K562 (cell line): ENCODE measurements around the gene PSMD14. TPM values are rescaled to one million over a fixed set of nuclear protein-coding genes. Genes with fewer than 3 reads are reported as not detected.
A peak's percentile ranks its signal among the peaks of the same experiment; 100 is the strongest.

ENCODE experiments used
- ATAC-seq: fragments of 200-7000 bp; cut with Tn5 transposase; 3 replicates; pipeline ENCODE4 v1.9.1; 2020; ENCODE audit warnings: moderate library complexity
- BruUV-seq: library from RNA; stranded (reverse); fragments of 400-500 nt; replicated peaks from 2 replicates; lab custom pipeline; 2021; lab: Mats Ljungman, UMichigan
- CTCF ChIA-PET: fragments of 300-600 bp; formaldehyde crosslinking; extraction: SDS; loops from one replicate; lab custom pipeline; 2021; ENCODE audit warnings: low intra/inter-chr PET ratio; lab: Yijun Ruan, JAX
- POLR2A ChIA-PET: fragments of 300-600, 350-650 bp; sonication (Branson Sonifier 250); formaldehyde crosslinking; extraction: SDS; loops from one replicate; lab custom pipeline; 2021; ENCODE audit warnings: antibody characterized with exemption, inconsistent platforms; lab: Yijun Ruan, JAX
- DNase-seq, 4 experiments: peaks; one replicate each; pipeline versions ENCODE4 v3.0.0 to v3.0.0-alpha.2; 2011 to 2018; ENCODE audit warnings: low spot score in 3 of 4, mixed read lengths in 3 of 4; ENCODE audit errors: extremely low read depth in 1 of 4
- FAIRE-seq: peaks from 2 replicates; lab custom pipeline; 2011; peaks lifted over from hg19 to GRCh38; lab: Jason Lieb, UNC
- H2AFZ ChIP-seq: 2 replicates; pipeline ENCODE4 v1.6.0; 2011; ENCODE audit warnings: low read depth, low read length, control low read depth, inconsistent platforms
- H3K27ac ChIP-seq: fragments of 200-600 bp; 3 replicates; pipeline ENCODE4 v1.8.0; 2011; ENCODE audit warnings: low read depth, mild to moderate bottlenecking, control low read depth, inconsistent platforms, low read length, moderate library complexity, mixed read lengths; ENCODE audit errors: extremely low read depth
- H3K27me3 ChIP-seq, 2 experiments: fragments of 300-600 bp in 1 of 2; 2 replicates in 1 of 2; 3 replicates in 1 of 2; pipeline versions ENCODE4 v1.6.0 to v1.8.0; 2011; ENCODE audit warnings: inconsistent platforms in 2 of 2, low read length in 2 of 2, mild to moderate bottlenecking in 1 of 2, mixed read lengths in 1 of 2, moderate library complexity in 1 of 2; ENCODE audit not compliant: control insufficient read depth in 2 of 2, insufficient read depth in 2 of 2
- H3K36me3 ChIP-seq: fragments of 300-600 bp; 3 replicates; pipeline ENCODE4 v1.8.0; 2011; ENCODE audit warnings: mild to moderate bottlenecking, low read length, inconsistent platforms; ENCODE audit not compliant: control insufficient read depth, insufficient read depth
- H3K4me1 ChIP-seq, 2 experiments: fragments of 200-600 bp in 1 of 2; replicated peaks in 1 of 2; 2 replicates in 1 of 2; 3 replicates in 1 of 2; pipeline versions ENCODE4 v1.5.1 to v1.8.0; 2011; ENCODE audit warnings: inconsistent platforms in 2 of 2, low read length in 2 of 2, mild to moderate bottlenecking in 1 of 2, mixed read lengths in 1 of 2, moderate library complexity in 1 of 2; ENCODE audit not compliant: control insufficient read depth in 2 of 2, insufficient read depth in 2 of 2
- H3K4me2 ChIP-seq: 2 replicates; pipeline ENCODE4 v1.6.1; 2011; ENCODE audit warnings: low read length, control low read depth, inconsistent platforms, mixed read lengths; ENCODE audit not compliant: insufficient read depth
- H3K4me3 ChIP-seq: fragments of 200-600 bp; sonication (generic), shearing (Covaris generic); 2 replicates; pipeline ENCODE4 v1.5.1; 2016; ENCODE audit warnings: control low read depth, inconsistent platforms
- H3K79me2 ChIP-seq: fragments of 200-600 bp; 3 replicates; pipeline ENCODE4 v1.8.0; 2011; ENCODE audit warnings: low read length, inconsistent platforms; ENCODE audit not compliant: control insufficient read depth, insufficient read depth
- H3K9ac ChIP-seq, 2 experiments: 2 replicates each; pipeline versions ENCODE4 v1.6.0 to v1.6.1; 2011; ENCODE audit warnings: low read depth in 2 of 2, low read length in 2 of 2, control low read depth in 1 of 2, inconsistent platforms in 1 of 2, mild to moderate bottlenecking in 1 of 2, mixed read lengths in 1 of 2; ENCODE audit not compliant: insufficient read depth in 1 of 2
- H3K9me1 ChIP-seq: one replicate; pipeline ENCODE4 v1.6.0; 2011; ENCODE audit warnings: inconsistent platforms, mild to moderate bottlenecking, low read length, moderate library complexity; ENCODE audit not compliant: control insufficient read depth, insufficient read depth
- H3K9me3 ChIP-seq: replicated peaks from 2 replicates; pipeline ENCODE4 v1.5.1; 2011; ENCODE audit warnings: low read depth, low read length, inconsistent platforms; ENCODE audit not compliant: control insufficient read depth, insufficient read depth
- H4K20me1 ChIP-seq: replicated peaks from 2 replicates; pipeline ENCODE4 v1.6.1; 2011; ENCODE audit warnings: low read length, inconsistent platforms, mixed read lengths; ENCODE audit not compliant: control insufficient read depth, insufficient read depth
- C11orf30 ChIP-seq: fragments of 450-650 bp; IDR thresholded peaks from 2 replicates; pipeline ENCODE4 v1.6.1; 2016; ENCODE audit warnings: low read depth, mild to moderate bottlenecking
- CBX1 ChIP-seq: sonication (generic); IDR thresholded peaks from 2 replicates; pipeline ENCODE4 v1.6.1; 2016; ENCODE audit warnings: antibody characterized with exemption, low read depth, mild to moderate bottlenecking
- CCNT2 ChIP-seq: IDR thresholded peaks from 2 replicates; pipeline ENCODE4 v1.6.1; 2011; ENCODE audit warnings: borderline replicate concordance, low read depth, mild to moderate bottlenecking, moderate library complexity, mixed read lengths, low read length; ENCODE audit not compliant: insufficient read length; ENCODE audit errors: extremely low read depth
- CEBPB ChIP-seq: fragments of 450-650 bp; IDR thresholded peaks from 2 replicates; pipeline ENCODE4 v1.6.1; 2016; ENCODE audit warnings: missing genetic modification characterization, missing compliant biosample characterization
- COPS2 ChIP-seq: fragments of 450-650 bp; conservative IDR thresholded peaks from 2 replicates; pipeline ENCODE4 v1.6.1; 2016; ENCODE audit warnings: mild to moderate bottlenecking, moderate library complexity
- ELF4 ChIP-seq: fragments of 450-650 bp; formaldehyde crosslinking; IDR thresholded peaks from 2 replicates; pipeline ENCODE4 v1.4.0; 2022; ENCODE audit warnings: missing genetic modification characterization
- GTF2E2 ChIP-seq: fragments of 200-800 bp; sonication (Bioruptor generic); IDR thresholded peaks from 2 replicates; pipeline ENCODE4 v1.6.1; 2016; ENCODE audit warnings: missing genetic modification characterization, missing compliant biosample characterization
- HNRNPH1 ChIP-seq: fragments of 200-400 bp; formaldehyde crosslinking; optimal IDR thresholded peaks from 2 replicates; pipeline ENCODE3; 2017; ENCODE audit warnings: low read depth, mild to moderate bottlenecking, low read length, moderate library complexity
- KDM2B ChIP-seq: fragments of 250-450 bp; sonication (Bioruptor Pico); IDR thresholded peaks from 2 replicates; pipeline ENCODE4 v1.8.0; 2021; ENCODE audit warnings: mild to moderate bottlenecking, moderate library complexity
- MAFF ChIP-seq: IDR thresholded peaks from 2 replicates; pipeline ENCODE4 v1.6.1; 2012; ENCODE audit warnings: low read length, improper control_type of control experiment
- MAFG ChIP-seq: fragments of 450-650 bp; conservative IDR thresholded peaks from 2 replicates; pipeline ENCODE4 v1.6.1; 2016; ENCODE audit warnings: missing genetic modification characterization, missing compliant biosample characterization
- MAFK ChIP-seq: IDR thresholded peaks from 2 replicates; pipeline ENCODE4 v1.6.1; 2011; ENCODE audit warnings: low read length, improper control_type of control experiment
- RCOR1 ChIP-seq, 2 experiments: IDR thresholded peaks; 2 replicates each; pipeline ENCODE4 v1.6.1; 2012; ENCODE audit warnings: low read depth in 2 of 2, low read length in 2 of 2, borderline replicate concordance in 1 of 2, improper control_type of control experiment in 1 of 2
- SP1 ChIP-seq: sonication (generic); formaldehyde crosslinking; IDR thresholded peaks from 2 replicates; pipeline ENCODE4 v1.8.1; 2022; ENCODE audit warnings: mild to moderate bottlenecking, missing genetic modification reagents
- TGIF2 ChIP-seq: sonication (generic); formaldehyde crosslinking; IDR thresholded peaks from 2 replicates; pipeline ENCODE4 v1.8.1; 2022; ENCODE audit warnings: mild to moderate bottlenecking, missing genetic modification reagents, moderate library complexity
- ZKSCAN3 ChIP-seq: fragments of 250-450 bp; sonication (Bioruptor Pico); IDR thresholded peaks from 2 replicates; pipeline ENCODE4 v1.4.0; 2020
- ZNF316 ChIP-seq: fragments of 450-650 bp; IDR thresholded peaks from 2 replicates; pipeline ENCODE4 v1.6.1; 2016
- ZSCAN29 ChIP-seq: fragments of 450-650 bp; IDR thresholded peaks from 2 replicates; pipeline ENCODE4 v1.6.1; 2017
- WGBS: fragments of 100-300 bp; shearing (Covaris generic); methylation state at CpG from one replicate; pipeline ENCODE4 v1.1.6; 2016; ENCODE audit warnings: low coverage, mixed read lengths; ENCODE audit not compliant: insufficient coverage; ENCODE audit errors: missing lambda C conversion rate; 5-methylcytosine and 5-hydroxymethylcytosine counted together
- in situ Hi-C: fragments of 300-500 bp; cut with MboI; formaldehyde crosslinking; loops from 4 replicates; pipeline ENCODE4 v1.15.0; 2018; ENCODE audit warnings: inconsistent platforms, mixed read lengths
- intact Hi-C: fragments of 100-400 bp; cut with micrococcal nuclease; formaldehyde crosslinking; loops from 2 replicates; pipeline ENCODE4 v1.14.2; 2022
- polyA plus RNA-seq, 8 experiments: library from polyadenylated mRNA; depleted of rRNA in 4 of 8; stranded (reverse) in 5 of 8; unstranded in 3 of 8; fragments of >200 nt; fragmentation: Nextera tagmentation in 2 of 8; fragmentation: Illumina TruSeq in 1 of 8; extraction: Ambion mirVana in 2 of 8; extraction: Trizol in 1 of 8; gene quantifications; 2 replicates each; pipeline versions ENCODE4 v1.2.1 to v1.2.3, GENCODE V29; 2011 to 2014; ENCODE audit warnings: inconsistent platforms in 1 of 8, missing spikeins in 1 of 8
- total RNA-seq, 7 experiments: library from RNA; depleted of rRNA in 6 of 7; stranded (reverse); fragments of >200 nt in 6 of 7; fragmentation: Illumina TruSeq in 2 of 7; extraction: Trizol in 2 of 7; gene quantifications; 2 replicates each; pipeline versions ENCODE4 v1.2.1 to v1.2.3, GENCODE V29; 2011 to 2021; ENCODE audit warnings: low replicate concordance in 1 of 7

PSMD14 gene
- total and polyA plus RNA-seq, 9 of the 15 experiments (the other 6 are each of a cell fraction or from before 2014, with no cell fraction given), result 151 to 515 (median 228) TPM

- no peaks in the 10 kb centered on the region for H3K9me1 ChIP-seq
- CTCF ChIA-PET, result no interaction called here
- H3K4me1 ChIP-seq, result no peaks in the 10 kb centered on the region
These were observed 99.4 kb downstream of the PSMD14 start for GRCh38 chr2:161407597-161407996.

GRCh38 chr2:161409308-161409907, 101.2 kb downstream of the PSMD14 start:
- in situ Hi-C loops (no loop called here), intact Hi-C loops (no loop called here)
- no peaks in the 10 kb centered on the region for H4K20me1 ChIP-seq
- peaks cover 2% of the 10 kb centered on the region in 2 experiments; a peak in 1 of 5 replicates for H3K27me3 ChIP-seq
- H2AFZ ChIP-seq, result no peak overlapping the region
- no peaks in the 10 kb centered on the region for H3K9me1 ChIP-seq
- no peak overlapping the region for H3K4me3 ChIP-seq
- FAIRE-seq (no peak), DNase-seq (no peak), ATAC-seq (no peak)
- no peaks in the 10 kb centered on the region for H3K79me2 ChIP-seq
- no peaks in the 10 kb centered on the region for H3K9me3 ChIP-seq
- no TSS peak for BruUV-seq
- WGBS, result 96% methylated on average over 1 of the region's 1 CpG
- H3K36me3 ChIP-seq, result peaks cover 38% of the 10 kb centered on the region; the same call in 2 of the 3 replicates
- H3K27ac ChIP-seq, result no peak overlapping the region
- TF ChIP-seq MAFK (peak; percentile 30; the same call in 1 of the 2 replicates), GTF2E2 (no peak), ZNF316 (peak; percentile 43; the same call in 1 of the 2 replicates), COPS2 (no peak), MAFF (peak; percentile 51), TGIF2 (CRISPR knock-in tag) (no peak), ZSCAN29 (no peak), MAFG (0 out of 2 replicates have a peak, but pooled peaks have one; percentile 13)
- no peak overlapping the region for H3K4me2 ChIP-seq
- peaks cover 0 to 4% of the 10 kb centered on the region in 2 experiments; a peak in 3 of 5 replicates for H3K4me1 ChIP-seq
- ChIA-PET CTCF (no interaction called here), POLR2A (no interaction called here)
- no peak overlapping the region for H3K9ac ChIP-seq

More at GRCh38 chr2:161407597-161407996, 99.4 kb downstream of the PSMD14 start:
- intact Hi-C loops (no loop called here), in situ Hi-C loops (no loop called here)
- TF ChIP-seq CBX1 (no peak), RCOR1 (IDR thresholded peaks at IDR 0.05; ENCODE audit: borderline replicate concordance in 1 of 2, low read depth in 2 of 2, low read length in 2 of 2) (no peak), ZKSCAN3 (CRISPR knock-in tag) (no peak), CEBPB (no peak), SP1 (no peak), CCNT2 (no peak), MAFF (peak; percentile 64), HNRNPH1 (no peak), ELF4 (CRISPR knock-in tag) (no peak), C11orf30 (peak; percentile 59; the same call in 1 of the 2 replicates), ZNF316 (peak; percentile 86), KDM2B (no peak), MAFK (peak; percentile 59; the same call in 1 of the 2 replicates), MAFG (peak; percentile 62)
- Histone ChIP-seq H3K4me2 (no peak overlapping the region), H3K27ac (no peak overlapping the region), H3K4me3 (no peak overlapping the region), H3K9me3 (no peaks in the 10 kb centered on the region), H4K20me1 (no peaks in the 10 kb centered on the region), H3K27me3 (no peaks in the 10 kb centered on the region), H3K36me3 (peaks cover 46% of the 10 kb centered on the region), H3K9ac (no peak overlapping the region), H3K79me2 (no peaks in the 10 kb centered on the region), H2AFZ (no peak overlapping the region)
- no peak for DNase-seq
- no peak for ATAC-seq
- FAIRE-seq, result no peak
- 93% methylated on average over 2 of the region's 2 CpGs for WGBS
- POLR2A ChIA-PET, result no interaction called here
- BruUV-seq, result no TSS peak
